Ovary (tissue), 9 donors: ENCODE data around the gene KCNIP4. TPM values are rescaled to one million over a fixed set of nuclear protein-coding genes. Genes with fewer than 3 reads are reported as not detected.
"Not testable (repeated sequence)": the region's sequence is repeated elsewhere in the genome, so short reads cannot be mapped to it uniquely, and the experiment has no call there.

Experiments used
- DNase-seq, 5 donors: peaks; one replicate each; pipeline ENCODE4 v3.0.0-alpha.2; 2019 to 2020
- H3K27ac ChIP-seq, 2 donors: fragments of 200-600 bp; one replicate each; pipeline versions ENCODE4 v1.5.1 to v1.8.0; 2019 to 2022
- H3K27me3 ChIP-seq: fragments of 200-600 bp; one replicate; pipeline ENCODE4 v1.8.0; 2022
- H3K36me3 ChIP-seq: fragments of 200-600 bp; sonication (generic); one replicate; pipeline ENCODE4 v1.5.1; 2019
- H3K4me1 ChIP-seq: one replicate; pipeline ENCODE4 v1.8.1; 2013; ENCODE audit warnings: mild to moderate bottlenecking, moderate library complexity; ENCODE audit not compliant: insufficient read depth
- H3K4me3 ChIP-seq: fragments of 200-600 bp; sonication (generic); one replicate; pipeline ENCODE4 v1.5.1; 2017
- H3K9me3 ChIP-seq, 2 donors: fragments of 200-600 bp in 1 of 2; sonication (generic) in 1 of 2; one replicate each; pipeline versions ENCODE4 v1.5.1 to v1.8.1; 2013 to 2019; ENCODE audit warnings: mild to moderate bottlenecking in 1 of 2, moderate library complexity in 1 of 2
- EP300 ChIP-seq: sonication (generic); formaldehyde crosslinking; IDR thresholded peaks from one replicate; pipeline ENCODE4 v1.6.1; 2017; ENCODE audit warnings: antibody characterized with exemption
- POLR2A ChIP-seq: fragments of 450-650 bp; IDR thresholded peaks from one replicate; pipeline ENCODE4 v1.6.1; 2017; ENCODE audit warnings: antibody characterized with exemption, mild to moderate bottlenecking, moderate library complexity
- WGBS, 3 donors: extraction: QIAGEN DNeasy Blood & Tissue Kit in 1 of 3; methylation state at CpG; one replicate each; pipeline versions ENCODE4 v1.1.5 to v1.1.7; 2013 to 2017; 5-methylcytosine and 5-hydroxymethylcytosine counted together
- intact Hi-C, 4 donors: fragments of 100-400 bp; cut with DNase I; formaldehyde crosslinking; loops; one replicate each; pipeline versions ENCODE4 v1.11.0 to v1.15.1; 2022 to 2023
- polyA plus RNA-seq, 2 donors: library from polyadenylated mRNA; stranded (reverse); fragments of 200-250 nt in 1 of 2; fragments of 350-450 nt in 1 of 2; fragmentation: Illumina TruSeq in 1 of 2; extraction: RNeasy Lipid Tissue Mini Kit (QIAGEN cat#74804) in 1 of 2; gene quantifications; one replicate each; pipeline ENCODE4 v1.2.3, GENCODE V29; 2013 to 2014
- total RNA-seq, 7 donors: library from RNA; depleted of rRNA in 2 of 7; stranded (reverse); fragments of >200 nt in 2 of 7; fragmentation: NEBNext Ultra II Directional in 3 of 7; extraction: Animal tissue kit (Norgen Biotek cat#: 25700) in 3 of 7; gene quantifications; one replicate each; pipeline versions ENCODE4 v1.1.0 to v1.2.4, GENCODE V29; 2016 to 2023
- TF ChIP-seq, protein P1 (sequence below), 3 donors: fragments of 450-650 bp in 2 of 3; fragments of 200-600 bp in 1 of 3; IDR thresholded peaks; one replicate each; pipeline versions ENCODE4 v1.5.1 to v1.8.0; 2016 to 2022; ENCODE audit warnings: antibody characterized with exemption in 3 of 3, mild to moderate bottlenecking in 1 of 3
- donor health status: DM: no; HTN: no; CAD: no; lungs with moderate emphysema.
- donor health status: DM: no; HTN: no; CAD: no.
- donor health status: Bipolar disorder and iron deficiency.
- donor health status: DM: yes; HTN: yes; CAD: no.
- donor health status: DM: no; HTN: no; CAD: no.
- donor health status: DM: yes; HTN: yes; CAD: no.

The KCNIP4 gene
- total and polyA plus RNA-seq, 9 donors, result 0.11 to 3.9 (median 0.93) TPM; not detected in 1

DNA sequence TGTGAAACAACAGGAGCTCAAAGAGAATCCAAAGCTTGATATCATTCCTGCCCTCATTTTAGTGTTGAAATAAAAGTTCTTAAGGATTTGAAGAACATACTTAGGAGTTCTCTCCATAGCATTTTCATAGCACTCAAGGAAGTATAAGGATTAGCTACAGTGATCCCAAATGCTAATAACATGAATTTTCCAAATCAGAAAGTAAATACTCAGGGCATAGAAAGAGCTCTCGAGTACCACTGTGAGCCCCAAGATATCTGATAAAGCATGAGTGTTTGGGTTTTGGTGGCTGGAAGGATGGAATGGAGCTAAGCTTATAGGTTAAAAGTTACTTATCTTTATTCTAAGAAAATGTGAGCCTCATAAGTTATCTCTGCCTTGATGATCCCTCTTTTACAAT lies 584.9 kb downstream of the KCNIP4 start:
- no peak for DNase-seq
- H3K9me3 ChIP-seq, result no peaks in the 10 kb centered on the region
- intact Hi-C loops, result no loop called here
- H3K36me3 ChIP-seq, result no peaks in the 10 kb centered on the region
- no peaks in the 10 kb centered on the region for H3K27me3 ChIP-seq
- no peak overlapping the region for H3K27ac ChIP-seq
- no peaks in the 10 kb centered on the region for H3K4me1 ChIP-seq
- TF ChIP-seq EP300 (no peak), POLR2A (no peak)
- TF ChIP-seq, protein P1, sequence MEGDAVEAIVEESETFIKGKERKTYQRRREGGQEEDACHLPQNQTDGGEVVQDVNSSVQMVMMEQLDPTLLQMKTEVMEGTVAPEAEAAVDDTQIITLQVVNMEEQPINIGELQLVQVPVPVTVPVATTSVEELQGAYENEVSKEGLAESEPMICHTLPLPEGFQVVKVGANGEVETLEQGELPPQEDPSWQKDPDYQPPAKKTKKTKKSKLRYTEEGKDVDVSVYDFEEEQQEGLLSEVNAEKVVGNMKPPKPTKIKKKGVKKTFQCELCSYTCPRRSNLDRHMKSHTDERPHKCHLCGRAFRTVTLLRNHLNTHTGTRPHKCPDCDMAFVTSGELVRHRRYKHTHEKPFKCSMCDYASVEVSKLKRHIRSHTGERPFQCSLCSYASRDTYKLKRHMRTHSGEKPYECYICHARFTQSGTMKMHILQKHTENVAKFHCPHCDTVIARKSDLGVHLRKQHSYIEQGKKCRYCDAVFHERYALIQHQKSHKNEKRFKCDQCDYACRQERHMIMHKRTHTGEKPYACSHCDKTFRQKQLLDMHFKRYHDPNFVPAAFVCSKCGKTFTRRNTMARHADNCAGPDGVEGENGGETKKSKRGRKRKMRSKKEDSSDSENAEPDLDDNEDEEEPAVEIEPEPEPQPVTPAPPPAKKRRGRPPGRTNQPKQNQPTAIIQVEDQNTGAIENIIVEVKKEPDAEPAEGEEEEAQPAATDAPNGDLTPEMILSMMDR (IDR thresholded peaks at IDR 0.05), result no peak
- H3K4me3 ChIP-seq, result no peak overlapping the region
- 84 to 90% (median 90%) methylated on average over 1 of the region's 1 CpG for WGBS, 3 donors

DNA sequence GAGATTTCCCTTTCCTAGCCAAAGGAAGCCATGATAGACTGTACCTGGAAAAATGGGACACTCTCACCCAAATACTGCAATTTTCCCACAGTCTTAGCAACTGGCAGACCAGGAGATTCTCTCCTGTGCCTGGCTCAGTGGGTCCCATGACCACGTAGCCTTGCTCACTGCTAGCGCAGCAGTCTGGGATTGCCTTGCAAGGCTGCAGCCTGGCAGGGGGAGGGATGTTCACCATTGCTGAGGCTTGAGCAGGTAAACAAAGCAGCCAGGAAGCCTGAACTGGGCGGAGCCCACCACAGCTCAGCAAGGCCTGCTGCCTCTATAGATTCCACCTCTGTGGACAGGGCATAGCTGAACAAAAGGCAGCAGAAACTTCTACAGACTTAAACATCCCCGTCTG lies 596.2 kb downstream of the KCNIP4 start:
- H3K4me3 ChIP-seq, DNase-seq, H3K36me3 ChIP-seq, H3K4me1 ChIP-seq, intact Hi-C loops, H3K27me3 ChIP-seq, H3K27ac ChIP-seq, H3K9me3 ChIP-seq: not testable (repeated sequence)
- 86 to 95% (median 92%) methylated on average over 4 of the region's 4 CpGs for WGBS, 3 donors

DNA sequence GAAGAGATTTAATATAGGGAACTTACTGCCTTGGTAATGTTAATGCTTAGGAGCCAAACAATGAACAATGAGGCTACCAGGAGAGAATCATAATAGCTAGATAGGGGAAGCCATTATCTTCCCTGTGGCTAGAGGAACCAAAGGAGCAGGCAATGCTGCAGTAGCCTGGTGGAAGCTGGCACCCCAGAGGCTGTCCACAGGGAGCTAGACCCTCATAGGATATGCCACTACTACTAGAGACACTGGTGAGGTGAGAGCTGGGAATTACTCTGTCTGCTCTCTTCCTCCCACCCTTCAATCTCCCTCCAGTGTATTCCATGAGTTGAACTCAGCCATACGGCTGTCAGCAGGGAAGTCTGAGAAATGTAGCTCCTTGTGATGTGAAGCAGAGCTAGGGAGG lies 601.4 kb downstream of the KCNIP4 start:
- no peaks in the 10 kb centered on the region for H3K27me3 ChIP-seq
- TF ChIP-seq POLR2A, result no peak
- TF ChIP-seq EP300, result no peak
- TF ChIP-seq, protein P1 (IDR thresholded peaks at IDR 0.05), result no peak
- WGBS, 3 donors, result 35 to 69% (median 62%) methylated on average over 1 of the region's 1 CpG

DNA sequence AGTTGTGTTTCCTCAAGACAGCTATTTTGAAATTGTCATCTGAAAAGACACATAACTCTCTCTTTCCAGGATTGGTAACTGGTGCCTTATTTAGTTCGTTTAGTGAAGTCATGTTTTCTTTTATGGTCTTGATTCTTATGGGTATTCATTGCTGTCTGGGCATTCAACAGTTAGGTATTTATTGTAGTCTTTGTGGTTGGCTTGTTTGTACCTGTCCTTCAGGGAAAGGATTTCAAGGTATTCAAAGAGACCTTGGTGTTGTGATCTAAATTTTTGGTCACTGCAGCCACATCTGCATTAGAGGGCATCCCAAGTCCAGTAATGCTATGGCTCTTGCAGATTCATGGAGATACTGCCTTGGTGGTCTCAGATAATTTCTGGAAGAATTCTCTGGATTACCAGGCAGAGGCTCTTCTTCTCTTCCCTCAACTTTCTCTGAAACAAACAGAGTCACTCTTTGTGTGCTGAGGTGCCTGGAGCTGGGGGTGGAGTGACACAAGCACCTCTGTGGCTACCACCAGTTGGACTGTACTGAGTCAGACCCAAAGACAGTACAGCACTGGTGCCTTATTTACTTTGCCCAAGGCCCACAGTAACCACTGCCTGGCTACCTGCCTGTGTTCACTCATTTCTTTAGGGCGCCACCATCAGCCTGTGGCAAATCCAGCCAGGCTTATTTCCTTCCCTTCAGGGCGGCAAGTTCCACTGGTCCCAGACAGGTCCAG lies 620.4 kb downstream of the KCNIP4 start:
- Histone ChIP-seq H3K36me3 (no peaks in the 10 kb centered on the region), H3K4me1 (no peaks in the 10 kb centered on the region), H3K27me3 (no peaks in the 10 kb centered on the region), H3K27ac (no peak overlapping the region), H3K4me3 (no peak overlapping the region), H3K9me3 (no peaks in the 10 kb centered on the region)
- intact Hi-C loops, result no loop called here
- TF ChIP-seq POLR2A (no peak), EP300 (no peak)
- TF ChIP-seq, protein P1 (IDR thresholded peaks at IDR 0.05), result no peak
- 89 to 96% (median 89%) methylated on average over 3 of the region's 3 CpGs for WGBS, 3 donors
- no peak for DNase-seq

More for the DNA sequence above, 601.4 kb downstream of the KCNIP4 start:
- intact Hi-C loops, result no loop called here
- Histone ChIP-seq H3K27ac (no peak overlapping the region), H3K9me3 (peaks cover 0 to 4% of the 10 kb centered on the region in 2 donors), H3K4me1 (no peaks in the 10 kb centered on the region), H3K36me3 (no peaks in the 10 kb centered on the region), H3K4me3 (no peak overlapping the region)
- DNase-seq, result no peak

DNA sequence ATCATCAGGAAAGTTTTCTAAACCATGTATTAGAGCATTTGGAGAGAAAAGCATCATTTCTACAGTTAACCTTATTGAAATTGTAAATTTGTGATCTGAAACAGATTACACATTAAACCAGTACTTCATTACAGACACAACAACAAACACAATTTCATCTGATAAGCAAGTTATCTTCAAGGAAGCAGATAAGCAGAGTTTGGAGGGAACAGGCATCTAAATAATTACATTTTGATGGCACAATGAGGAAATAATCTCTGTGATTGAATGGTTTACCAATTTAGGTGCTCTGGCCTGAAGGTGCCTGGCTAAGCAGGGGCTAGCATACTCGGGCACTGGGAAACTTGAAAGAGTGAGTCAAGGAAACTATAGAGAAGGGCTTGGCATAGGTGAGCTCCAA lies 628.5 kb downstream of the KCNIP4 start:
- WGBS, 3 donors, result 79 to 86% (median 83%) methylated on average over 1 of the region's 1 CpG
- Histone ChIP-seq H3K4me1 (no peaks in the 10 kb centered on the region), H3K9me3 (no peaks in the 10 kb centered on the region), H3K27ac (no peak overlapping the region), H3K4me3 (no peak overlapping the region), H3K36me3 (no peaks in the 10 kb centered on the region), H3K27me3 (no peaks in the 10 kb centered on the region)
- DNase-seq, result no peak
- intact Hi-C loops, result no loop called here
- TF ChIP-seq POLR2A (no peak), EP300 (no peak)
- TF ChIP-seq, protein P1 (IDR thresholded peaks at IDR 0.05), result no peak
